Pancreas (tissue), 10 donors: ENCODE results near the gene CACNA1H. TPM values are rescaled to one million over a fixed set of nuclear protein-coding genes. Genes with fewer than 3 reads are reported as not detected.
"Not testable (repeated sequence)": the region's sequence is repeated elsewhere in the genome, so short reads cannot be mapped to it uniquely, and the experiment has no call there.

Experiments
- ATAC-seq, 4 donors: fragments of 200-7000 bp; cut with Tn5 transposase; one replicate each; pipeline versions ENCODE4 v1.8.0 to v1.9.1; 2020; ENCODE audit warnings: mild to moderate bottlenecking in 4 of 4, moderate library complexity in 4 of 4
- DNase-seq, 6 donors: peaks; one replicate each; pipeline ENCODE4 v3.0.0-alpha.2; 2020
- FAIRE-seq: peaks from 2 replicates; lab custom pipeline; 2012; peaks lifted over from hg19 to GRCh38; lab: Jason Lieb, UNC
- H3K27ac ChIP-seq, 4 donors: fragments of 200-600 bp; sonication (generic); 1 replicate in 3 of 4; 2 replicates in 1 of 4; pipeline versions ENCODE4 v1.5.0 to v1.8.0; 2020
- H3K27me3 ChIP-seq, 4 donors: fragments of 200-600 bp; one replicate each; pipeline ENCODE4 v1.8.0; 2021
- H3K36me3 ChIP-seq, 3 donors: fragments of 200-600 bp; sonication (generic) in 1 of 3; one replicate each; pipeline versions ENCODE4 v1.5.0 to v1.8.0; 2020 to 2021
- H3K4me1 ChIP-seq, 3 donors: fragments of 200-600 bp; one replicate each; pipeline ENCODE4 v1.8.0; 2021
- H3K4me3 ChIP-seq, 4 donors: fragments of 200-600 bp; sonication (generic) in 2 of 4; one replicate each; pipeline versions ENCODE4 v1.5.0 to v1.8.0; 2020 to 2021
- H3K9me3 ChIP-seq, 4 donors: fragments of 200-600 bp; one replicate each; pipeline ENCODE4 v1.8.0; 2021
- CTCF ChIP-seq, 4 donors: fragments of 200-600 bp; sonication (generic) in 3 of 4; IDR thresholded peaks; one replicate each; pipeline versions ENCODE4 v1.5.0 to v1.8.0; 2021; ENCODE audit warnings: antibody characterized with exemption in 4 of 4
- WGBS, 2 donors: extraction: QIAGEN DNeasy Blood & Tissue Kit; methylation state at CpG; one replicate each; pipeline ENCODE4 v1.1.7; 2013; 5-methylcytosine and 5-hydroxymethylcytosine counted together
- intact Hi-C, 3 donors: fragments of 100-400 bp; cut with DNase I; formaldehyde crosslinking; loops; one replicate each; pipeline versions ENCODE4 v1.11.1 to v1.14.2; 2022
- polyA plus RNA-seq, 2 donors: library from polyadenylated mRNA; stranded (reverse); fragments of 200-250 nt; gene quantifications; one replicate each; pipeline ENCODE4 v1.2.3, GENCODE V29; 2013
- total RNA-seq, 6 donors: library from RNA; stranded (reverse); fragmentation: NEBNext Ultra II Directional in 4 of 6; extraction: Animal tissue kit (Norgen Biotek cat#: 25700) in 4 of 6; gene quantifications; one replicate each; pipeline versions ENCODE4 v1.2.1 to v1.2.4, GENCODE V29; 2021 to 2023
- donor health status: healthy with polysubstance abuse.
- donor health status: DM: no; HTN: no; CAD: no; lungs with moderate emphysema.
- donor health status: DM: no; HTN: no; CAD: no.
- donor health status: control.
- donor health status: control.
- donor health status: Bipolar disorder and iron deficiency.
- donor health status: DM: yes; HTN: yes; CAD: no.
- donor health status: DM: no; HTN: no; CAD: no.
- donor health status: DM: no; HTN: no; CAD: no.
- donor health status: DM: yes; HTN: yes; CAD: no.

Gene CACNA1H
- total and polyA plus RNA-seq, 8 donors, result 2.5 to 20.5 (median 4.9) TPM

GRCh38 chr16:1182316-1182671, 29.4 kb downstream of the CACNA1H start:
- Histone ChIP-seq H3K4me3 (no peak overlapping the region), H3K4me1 (peaks cover 0 to 7% (median 5%) of the 10 kb centered on the region in 3 donors)
- no peak for TF ChIP-seq CTCF (IDR thresholded peaks at IDR 0.05)

GRCh38 chr16:1182950-1183907, 30.3 kb downstream of the CACNA1H start:
- H3K9me3 ChIP-seq, result no peaks in the 10 kb centered on the region
- no peaks in the 10 kb centered on the region for H3K36me3 ChIP-seq
- no peak for TF ChIP-seq CTCF (IDR thresholded peaks at IDR 0.05)
- FAIRE-seq (no peak), ATAC-seq (peak in 3 of 4 donors; percentile 29 to 57 (median 56)), DNase-seq (peak in 1 of 6 donors; percentile 23)
- no peak overlapping the region for H3K4me3 ChIP-seq
- WGBS, 2 donors, result 50 to 64% methylated on average over 40 to 45 of the region's 45 CpGs
- peak overlapping the region in 3 of 4 donors; percentile 43 to 67 (median 55) for H3K27ac ChIP-seq
- H3K27me3 ChIP-seq, result no peaks in the 10 kb centered on the region
- peaks cover 0 to 7% (median 5%) of the 10 kb centered on the region in 3 donors for H3K4me1 ChIP-seq
- intact Hi-C loops, result no loop called here

More at GRCh38 chr16:1182316-1182671, 29.4 kb downstream of the CACNA1H start:
- DNase-seq (peak in 5 of 6 donors; percentile 56 to 84 (median 79)), ATAC-seq (peak; percentile 75 to 84 (median 83)), FAIRE-seq (no peak)
- 2 to 3% methylated on average over 16 to 19 of the region's 19 CpGs for WGBS, 2 donors
- intact Hi-C loops, result no loop called here
- Histone ChIP-seq H3K27ac (peak overlapping the region; percentile 43 to 67 (median 60)), H3K36me3 (no peaks in the 10 kb centered on the region), H3K9me3 (no peaks in the 10 kb centered on the region), H3K27me3 (no peaks in the 10 kb centered on the region)

- 74 to 83% methylated on average over 26 of the region's 26 CpGs for WGBS, 2 donors
- Histone ChIP-seq H3K27ac (no peak overlapping the region), H3K4me1 (peaks cover 0 to 7% (median 5%) of the 10 kb centered on the region in 3 donors), H3K4me3 (no peak overlapping the region), H3K9me3 (no peaks in the 10 kb centered on the region), H3K27me3 (no peaks in the 10 kb centered on the region), H3K36me3 (no peaks in the 10 kb centered on the region)
- ATAC-seq, result no peak
- FAIRE-seq, result no peak
- DNase-seq, result no peak
- no peak for TF ChIP-seq CTCF (IDR thresholded peaks at IDR 0.05)
- intact Hi-C loops, result no loop called here
Observed at GRCh38 chr16:1184156-1184868, 31.4 kb downstream of the CACNA1H start.

GRCh38 chr16:1184980-1185379, 32.1 kb downstream of the CACNA1H start:
- FAIRE-seq (no peak), ATAC-seq (no peak), DNase-seq (no peak)
- intact Hi-C loops, result no loop called here
- Histone ChIP-seq H3K9me3 (no peaks in the 10 kb centered on the region), H3K4me3 (no peak overlapping the region), H3K4me1 (peaks cover 0 to 7% (median 5%) of the 10 kb centered on the region in 3 donors), H3K36me3 (no peaks in the 10 kb centered on the region), H3K27ac (no peak overlapping the region), H3K27me3 (no peaks in the 10 kb centered on the region)
- 93 to 95% methylated on average over 18 of the region's 18 CpGs for WGBS, 2 donors
- TF ChIP-seq CTCF (IDR thresholded peaks at IDR 0.05), result no peak

- H3K4me3 ChIP-seq, intact Hi-C loops, FAIRE-seq, ATAC-seq, H3K9me3 ChIP-seq, H3K27ac ChIP-seq, DNase-seq, H3K36me3 ChIP-seq, H3K27me3 ChIP-seq, H3K4me1 ChIP-seq: not testable (repeated sequence)
- WGBS, 2 donors, result 85 to 87% methylated on average over 44 to 86 of the region's 86 CpGs
Observed at GRCh38 chr16:1185460-1186207, 32.7 kb downstream of the CACNA1H start.
